K562 (cell line): ENCODE data around the gene HES4. TPM values are rescaled to one million over a fixed set of nuclear protein-coding genes. Genes with fewer than 3 reads are reported as not detected.

Experiments used
- ARID2 ChIP-seq: fragments of 450-650 bp; IDR thresholded peaks from 2 replicates; pipeline ENCODE4 v1.6.1; 2017; ENCODE audit warnings: antibody characterized with exemption, mild to moderate bottlenecking
- ELK1 ChIP-seq: sonication (generic); formaldehyde crosslinking; IDR thresholded peaks from 2 replicates; pipeline ENCODE4 v1.8.1; 2022; ENCODE audit warnings: missing genetic modification reagents
- GTF3C2 ChIP-seq: IDR thresholded peaks from 3 replicates; pipeline ENCODE4 v1.6.1; 2011; ENCODE audit warnings: borderline replicate concordance, mild to moderate bottlenecking, moderate library complexity; ENCODE audit not compliant: insufficient read length; ENCODE audit errors: extremely low read depth
- KLF13 ChIP-seq: fragments of 450-650 bp; IDR thresholded peaks from 2 replicates; pipeline ENCODE4 v1.6.1; 2016; ENCODE audit warnings: missing genetic modification characterization, low read depth, mild to moderate bottlenecking, missing compliant biosample characterization, moderate library complexity, borderline replicate concordance
- MTA2 ChIP-seq: fragments of 450-650 bp; IDR thresholded peaks from 2 replicates; pipeline ENCODE4 v1.6.1; 2016; ENCODE audit warnings: low read depth
- MTA3 ChIP-seq: fragments of 450-650 bp; formaldehyde crosslinking; IDR thresholded peaks from 2 replicates; pipeline ENCODE4 v1.6.1; 2017; ENCODE audit warnings: mild to moderate bottlenecking, borderline replicate concordance
- RBM14 ChIP-seq: fragments of 200-400 bp; formaldehyde crosslinking; IDR thresholded peaks from 2 replicates; pipeline ENCODE4 v1.6.1; 2018; ENCODE audit warnings: low read depth, mild to moderate bottlenecking, low read length, moderate library complexity, borderline replicate concordance; ENCODE audit not compliant: insufficient read depth
- SMAD4 ChIP-seq: fragments of 250-450 bp; sonication (Bioruptor Pico); conservative IDR thresholded peaks from 2 replicates; pipeline ENCODE4 v1.8.0; 2021; ENCODE audit warnings: inconsistent platforms, mild to moderate bottlenecking, moderate library complexity
- SNIP1 ChIP-seq: fragments of 450-650 bp; IDR thresholded peaks from 2 replicates; pipeline ENCODE4 v1.7.1; 2017; ENCODE audit warnings: low read depth, mild to moderate bottlenecking
- STAG1 ChIP-seq: sonication (generic); formaldehyde crosslinking; IDR thresholded peaks from 2 replicates; pipeline ENCODE4 v1.5.0; 2020; ENCODE audit warnings: missing genetic modification reagents, borderline replicate concordance
- U2AF2 ChIP-seq: fragments of 200-400 bp; formaldehyde crosslinking; optimal IDR thresholded peaks from 2 replicates; pipeline ENCODE3; 2017; ENCODE audit warnings: low read depth, mild to moderate bottlenecking, low read length
- ZBTB33 ChIP-seq: sonication (generic); formaldehyde crosslinking; IDR thresholded peaks from 2 replicates; pipeline ENCODE4 v1.8.1; 2023; ENCODE audit warnings: mild to moderate bottlenecking, missing genetic modification reagents
- ZNF561 ChIP-seq: fragments of 450-650 bp; formaldehyde crosslinking; conservative IDR thresholded peaks from 2 replicates; pipeline ENCODE4 v1.4.0; 2020; ENCODE audit warnings: mild to moderate bottlenecking, moderate library complexity
- polyA plus RNA-seq, 8 experiments: library from polyadenylated mRNA; depleted of rRNA in 4 of 8; stranded (reverse) in 5 of 8; unstranded in 3 of 8; fragments of >200 nt; fragmentation: Nextera tagmentation in 2 of 8; fragmentation: Illumina TruSeq in 1 of 8; extraction: Ambion mirVana in 2 of 8; extraction: Trizol in 1 of 8; gene quantifications; 2 replicates each; pipeline versions ENCODE4 v1.2.1 to v1.2.3, GENCODE V29; 2011 to 2014; ENCODE audit warnings: inconsistent platforms in 1 of 8, missing spikeins in 1 of 8
- total RNA-seq, 7 experiments: library from RNA; depleted of rRNA in 6 of 7; stranded (reverse); fragments of >200 nt in 6 of 7; fragmentation: Illumina TruSeq in 2 of 7; extraction: Trizol in 2 of 7; gene quantifications; 2 replicates each; pipeline versions ENCODE4 v1.2.1 to v1.2.3, GENCODE V29; 2011 to 2021; ENCODE audit warnings: low replicate concordance in 1 of 7

Gene HES4
- total and polyA plus RNA-seq, 9 of the 15 experiments (the other 6 are each of a cell fraction or from before 2014, with no cell fraction given), result 0.21 to 43.7 (median 5.3) TPM; not detected in 2

- TF ChIP-seq GTF3C2 (no peak), SMAD4 (peak; percentile 34; the same call in 1 of the 2 replicates), STAG1 (CRISPR knock-in tag) (0 out of 2 replicates have a peak, but pooled peaks have one; percentile 8), SNIP1 (0 out of 2 replicates have a peak, but pooled peaks have one; percentile 28), MTA2 (no peak), ZBTB33 (CRISPR knock-in tag) (peak; percentile 69; the same call in 1 of the 2 replicates), ARID2 (no peak), U2AF2 (no peak), ELK1 (no peak), KLF13 (tag) (peak; percentile 72; the same call in 1 of the 2 replicates), ZNF561 (CRISPR knock-in tag) (no peak), MTA3 (peak; percentile 82), RBM14 (0 out of 2 replicates have a peak, but pooled peaks have one; percentile 80)
These were observed 40.4 kb upstream of the HES4 start (continued) for GRCh38 chr1:1040004-1040991.
